Neural cell (in vitro differentiated cells): ENCODE measurements around the gene CTBP2. TPM values are rescaled to one million over a fixed set of nuclear protein-coding genes. Genes with fewer than 3 reads are reported as not detected.

Experiments
- H2AFZ ChIP-seq: fragments of 200-600, 300-800 bp; sonication (generic), shearing (Covaris generic); 2 replicates; pipeline ENCODE4 v1.6.0; 2014; ENCODE audit warnings: low read depth, mild to moderate bottlenecking, antibody characterized with exemption, low read length, moderate library complexity
- H3F3A ChIP-seq: fragments of 200-600 bp; shearing (Covaris generic); 2 replicates; pipeline ENCODE4 v1.6.1; 2016; ENCODE audit warnings: mild to moderate bottlenecking, moderate library complexity, mixed read lengths, antibody characterized with exemption, low read length; ENCODE audit not compliant: insufficient read depth, poor library complexity, severe bottlenecking
- H3K27ac ChIP-seq: fragments of 200-600, 300-800 bp; sonication (generic), shearing (Covaris generic); 2 replicates; pipeline ENCODE4 v1.5.1; 2014; ENCODE audit warnings: mild to moderate bottlenecking, low read length, moderate library complexity
- H3K27me3 ChIP-seq: fragments of 300-800, 200-600 bp; sonication (generic), shearing (Covaris generic); 2 replicates; pipeline ENCODE4 v1.6.0; 2014; ENCODE audit warnings: mild to moderate bottlenecking, low read depth, low read length, moderate library complexity; ENCODE audit not compliant: insufficient read depth
- H3K36me3 ChIP-seq: fragments of 300-800, 200-600 bp; sonication (generic), shearing (Covaris generic); 2 replicates; pipeline ENCODE4 v1.5.1; 2014; ENCODE audit warnings: mild to moderate bottlenecking, antibody characterized with exemption, low read length, moderate library complexity; ENCODE audit not compliant: insufficient read depth
- H3K4me2 ChIP-seq: fragments of 300-800, 200-600 bp; sonication (generic), shearing (Covaris generic); 2 replicates; pipeline ENCODE4 v1.6.0; 2014; ENCODE audit warnings: mild to moderate bottlenecking, low read length
- H3K4me3 ChIP-seq: fragments of 300-800, 200-600 bp; sonication (generic), shearing (Covaris generic); 2 replicates; pipeline ENCODE4 v1.5.1; 2014; ENCODE audit warnings: mild to moderate bottlenecking, low read length, moderate library complexity
- H3K79me2 ChIP-seq: fragments of 200-600 bp; shearing (Covaris generic); replicated peaks from 2 replicates; pipeline ENCODE4 v1.6.0; 2014; ENCODE audit warnings: mild to moderate bottlenecking, low read length, moderate library complexity; ENCODE audit not compliant: insufficient read depth
- H3K9ac ChIP-seq: fragments of 300-800, 200-600 bp; sonication (generic), shearing (Covaris generic); 2 replicates; pipeline ENCODE4 v1.6.1; 2016; ENCODE audit warnings: mild to moderate bottlenecking, low read length, mixed read lengths
- H3K9me2 ChIP-seq: fragments of 200-600 bp; shearing (Covaris generic); 2 replicates; pipeline ENCODE4 v1.6.1; 2016; ENCODE audit warnings: mild to moderate bottlenecking, low read length, mixed read lengths; ENCODE audit not compliant: insufficient read depth
- H3K9me3 ChIP-seq: fragments of 200-600, 300-800 bp; sonication (generic), shearing (Covaris generic); 2 replicates; pipeline ENCODE4 v1.6.1; 2016; ENCODE audit warnings: mild to moderate bottlenecking, mixed run types, low read length, moderate library complexity, mixed read lengths
- H4K20me1 ChIP-seq: fragments of 200-600 bp; shearing (Covaris generic); 2 replicates; pipeline ENCODE4 v1.6.1; 2016; ENCODE audit warnings: mild to moderate bottlenecking, mixed run types; ENCODE audit not compliant: insufficient read depth
- EP300 ChIP-seq: fragments of 450-650 bp; conservative IDR thresholded peaks from 2 replicates; pipeline ENCODE4 v1.6.1; 2014; ENCODE audit warnings: antibody characterized with exemption, mild to moderate bottlenecking, moderate library complexity; ENCODE audit not compliant: poor library complexity, severe bottlenecking
- EZH2 ChIP-seq: fragments of 200-600, 300-800 bp; shearing (Covaris generic), sonication (generic); IDR thresholded peaks from 2 replicates; pipeline ENCODE4 v1.6.1; 2014; ENCODE audit warnings: antibody characterized with exemption, low read length, borderline replicate concordance, mild to moderate bottlenecking; ENCODE audit not compliant: insufficient read depth, poor library complexity, severe bottlenecking
- MXI1 ChIP-seq: fragments of 450-650 bp; conservative IDR thresholded peaks from 2 replicates; pipeline ENCODE4 v1.6.1; 2014; ENCODE audit warnings: antibody characterized with exemption, mild to moderate bottlenecking; ENCODE audit not compliant: poor library complexity, severe bottlenecking
- POLR2AphosphoS5 ChIP-seq: IDR thresholded peaks from 2 replicates; pipeline ENCODE4 v1.6.1; 2012
- RAD21 ChIP-seq: fragments of 450-650 bp; conservative IDR thresholded peaks from 2 replicates; pipeline ENCODE4 v1.6.1; 2014; ENCODE audit warnings: antibody characterized with exemption, mild to moderate bottlenecking, moderate library complexity
- SMC3 ChIP-seq: fragments of 450-650 bp; conservative IDR thresholded peaks from 2 replicates; pipeline ENCODE4 v1.6.1; 2014; ENCODE audit warnings: antibody characterized with exemption, mild to moderate bottlenecking, moderate library complexity; ENCODE audit not compliant: poor library complexity
- TAF1 ChIP-seq: IDR thresholded peaks from 2 replicates; pipeline ENCODE4 v1.6.1; 2012; ENCODE audit warnings: low read depth
- polyA plus RNA-seq: library from polyadenylated mRNA; depleted of rRNA; stranded (reverse); fragments of >200 nt; gene quantifications from 2 replicates; pipeline ENCODE4 v1.2.3, GENCODE V29; 2014
- TF ChIP-seq, protein P1 (sequence below): fragments of 450-650 bp; IDR thresholded peaks from 2 replicates; pipeline ENCODE4 v1.5.1; 2014; ENCODE audit warnings: antibody characterized with exemption, mild to moderate bottlenecking, moderate library complexity; ENCODE audit not compliant: poor library complexity, severe bottlenecking
- TF ChIP-seq, protein P2 (sequence below): IDR thresholded peaks from 2 replicates; pipeline ENCODE4 v1.6.1; 2012; ENCODE audit warnings: borderline replicate concordance

Gene CTBP2
- polyA plus RNA-seq, 1 donor from 2014 or later, result 59.5 TPM

DNA sequence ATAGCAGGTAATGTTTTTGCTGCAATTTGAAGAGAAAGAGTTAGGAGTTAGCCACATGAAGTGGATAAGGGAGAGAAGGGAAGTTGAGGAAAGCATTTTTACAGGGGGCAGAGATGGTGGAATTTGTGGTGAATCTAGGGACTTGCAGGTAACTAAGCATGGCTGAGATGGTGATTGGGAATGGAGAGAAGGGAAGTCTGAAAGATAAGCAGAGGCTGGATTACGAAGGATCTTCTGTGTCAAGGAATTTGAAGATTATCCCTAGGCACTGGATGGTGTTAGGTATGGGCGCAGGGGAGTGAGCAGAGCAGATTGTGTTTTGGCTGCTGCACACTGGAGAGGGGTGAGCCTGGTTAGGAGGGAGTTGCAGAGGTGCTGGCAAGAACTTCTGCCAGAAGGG, 193.1 kb downstream of the CTBP2 start:
- Histone ChIP-seq H2AFZ (no peak overlapping the region), H3K9ac (no peak overlapping the region), H3K36me3 (no peaks in the 10 kb centered on the region), H3K27me3 (no peaks in the 10 kb centered on the region), H3K9me2 (no peaks in the 10 kb centered on the region), H4K20me1 (no peaks in the 10 kb centered on the region), H3K4me3 (no peak overlapping the region), H3K4me2 (no peak overlapping the region), H3K79me2 (peaks cover 24% of the 10 kb centered on the region), H3F3A (no peaks in the 10 kb centered on the region), H3K27ac (no peak overlapping the region), H3K9me3 (no peaks in the 10 kb centered on the region)
- TF ChIP-seq, protein P1, sequence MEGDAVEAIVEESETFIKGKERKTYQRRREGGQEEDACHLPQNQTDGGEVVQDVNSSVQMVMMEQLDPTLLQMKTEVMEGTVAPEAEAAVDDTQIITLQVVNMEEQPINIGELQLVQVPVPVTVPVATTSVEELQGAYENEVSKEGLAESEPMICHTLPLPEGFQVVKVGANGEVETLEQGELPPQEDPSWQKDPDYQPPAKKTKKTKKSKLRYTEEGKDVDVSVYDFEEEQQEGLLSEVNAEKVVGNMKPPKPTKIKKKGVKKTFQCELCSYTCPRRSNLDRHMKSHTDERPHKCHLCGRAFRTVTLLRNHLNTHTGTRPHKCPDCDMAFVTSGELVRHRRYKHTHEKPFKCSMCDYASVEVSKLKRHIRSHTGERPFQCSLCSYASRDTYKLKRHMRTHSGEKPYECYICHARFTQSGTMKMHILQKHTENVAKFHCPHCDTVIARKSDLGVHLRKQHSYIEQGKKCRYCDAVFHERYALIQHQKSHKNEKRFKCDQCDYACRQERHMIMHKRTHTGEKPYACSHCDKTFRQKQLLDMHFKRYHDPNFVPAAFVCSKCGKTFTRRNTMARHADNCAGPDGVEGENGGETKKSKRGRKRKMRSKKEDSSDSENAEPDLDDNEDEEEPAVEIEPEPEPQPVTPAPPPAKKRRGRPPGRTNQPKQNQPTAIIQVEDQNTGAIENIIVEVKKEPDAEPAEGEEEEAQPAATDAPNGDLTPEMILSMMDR, result no peak
- TF ChIP-seq EP300 (no peak), EZH2 (no peak), MXI1 (no peak), RAD21 (no peak), SMC3 (no peak), POLR2AphosphoS5 (no peak), TAF1 (no peak)
- TF ChIP-seq, protein P2, sequence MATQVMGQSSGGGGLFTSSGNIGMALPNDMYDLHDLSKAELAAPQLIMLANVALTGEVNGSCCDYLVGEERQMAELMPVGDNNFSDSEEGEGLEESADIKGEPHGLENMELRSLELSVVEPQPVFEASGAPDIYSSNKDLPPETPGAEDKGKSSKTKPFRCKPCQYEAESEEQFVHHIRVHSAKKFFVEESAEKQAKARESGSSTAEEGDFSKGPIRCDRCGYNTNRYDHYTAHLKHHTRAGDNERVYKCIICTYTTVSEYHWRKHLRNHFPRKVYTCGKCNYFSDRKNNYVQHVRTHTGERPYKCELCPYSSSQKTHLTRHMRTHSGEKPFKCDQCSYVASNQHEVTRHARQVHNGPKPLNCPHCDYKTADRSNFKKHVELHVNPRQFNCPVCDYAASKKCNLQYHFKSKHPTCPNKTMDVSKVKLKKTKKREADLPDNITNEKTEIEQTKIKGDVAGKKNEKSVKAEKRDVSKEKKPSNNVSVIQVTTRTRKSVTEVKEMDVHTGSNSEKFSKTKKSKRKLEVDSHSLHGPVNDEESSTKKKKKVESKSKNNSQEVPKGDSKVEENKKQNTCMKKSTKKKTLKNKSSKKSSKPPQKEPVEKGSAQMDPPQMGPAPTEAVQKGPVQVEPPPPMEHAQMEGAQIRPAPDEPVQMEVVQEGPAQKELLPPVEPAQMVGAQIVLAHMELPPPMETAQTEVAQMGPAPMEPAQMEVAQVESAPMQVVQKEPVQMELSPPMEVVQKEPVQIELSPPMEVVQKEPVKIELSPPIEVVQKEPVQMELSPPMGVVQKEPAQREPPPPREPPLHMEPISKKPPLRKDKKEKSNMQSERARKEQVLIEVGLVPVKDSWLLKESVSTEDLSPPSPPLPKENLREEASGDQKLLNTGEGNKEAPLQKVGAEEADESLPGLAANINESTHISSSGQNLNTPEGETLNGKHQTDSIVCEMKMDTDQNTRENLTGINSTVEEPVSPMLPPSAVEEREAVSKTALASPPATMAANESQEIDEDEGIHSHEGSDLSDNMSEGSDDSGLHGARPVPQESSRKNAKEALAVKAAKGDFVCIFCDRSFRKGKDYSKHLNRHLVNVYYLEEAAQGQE, result no peak

DNA sequence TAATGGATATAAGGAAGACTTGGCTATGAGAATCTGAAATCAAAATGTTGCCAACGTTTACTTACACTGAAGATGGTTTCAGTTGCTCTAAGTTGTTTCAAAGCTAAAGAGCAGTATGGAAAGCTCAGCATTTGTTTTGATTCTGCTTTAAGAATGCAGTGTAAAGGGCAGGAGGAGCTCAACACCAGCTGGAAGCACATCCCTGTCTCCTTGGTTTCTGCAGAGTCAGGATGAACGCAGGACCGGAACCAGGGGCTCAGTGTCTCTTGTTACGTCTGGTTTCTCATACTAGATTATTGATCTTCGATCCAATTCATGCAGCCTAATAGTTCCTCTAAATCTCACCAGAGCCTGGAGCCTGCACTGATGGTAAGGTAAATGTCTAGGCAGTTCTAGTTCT, 194.4 kb downstream of the CTBP2 start:
- H3K27ac ChIP-seq, result no peak overlapping the region
- H3K4me2 ChIP-seq, result no peak overlapping the region
- H3K9ac ChIP-seq, result no peak overlapping the region
- no peaks in the 10 kb centered on the region for H4K20me1 ChIP-seq
- no peak overlapping the region for H3K4me3 ChIP-seq
- H3K9me3 ChIP-seq, result no peaks in the 10 kb centered on the region
- TF ChIP-seq, protein P1, result no peak
- TF ChIP-seq MXI1 (no peak), TAF1 (no peak), POLR2AphosphoS5 (no peak), EZH2 (no peak), EP300 (no peak), SMC3 (no peak), RAD21 (no peak)
- TF ChIP-seq, protein P2, result no peak
- H3K79me2 ChIP-seq, result peaks cover 34% of the 10 kb centered on the region
- no peak overlapping the region for H2AFZ ChIP-seq
- no peaks in the 10 kb centered on the region for H3K27me3 ChIP-seq
- no peaks in the 10 kb centered on the region for H3F3A ChIP-seq
- no peaks in the 10 kb centered on the region for H3K9me2 ChIP-seq
- H3K36me3 ChIP-seq, result no peaks in the 10 kb centered on the region
